ENCODE results near the gene MFGE8. TPM values are rescaled to one million over a fixed set of nuclear protein-coding genes. Genes with fewer than 3 reads are reported as not detected.
A peak's percentile ranks its signal among the peaks of the same experiment; 100 is the strongest.
"Not testable (repeated sequence)": the region's sequence is repeated elsewhere in the genome, so short reads cannot be mapped to it uniquely, and the experiment has no call there.

The MFGE8 gene
- total RNA-seq, 1 donor: 14.4 TPM

GRCh38 chr15:88930579-88930978, 17.4 kb upstream of the MFGE8 start:
- Histone ChIP-seq H3K4me1 (ENCODE audit: insufficient read depth, low read length) (no peaks in the 10 kb centered on the region), H3K9me3 (ENCODE audit: low read depth, low read length) (no peaks in the 10 kb centered on the region), H3K4me3 (ENCODE audit: low read length) (no peak overlapping the region), H3K27me3 (ENCODE audit: insufficient read depth, low read length) (peaks cover 3% of the 10 kb centered on the region)

DNA sequence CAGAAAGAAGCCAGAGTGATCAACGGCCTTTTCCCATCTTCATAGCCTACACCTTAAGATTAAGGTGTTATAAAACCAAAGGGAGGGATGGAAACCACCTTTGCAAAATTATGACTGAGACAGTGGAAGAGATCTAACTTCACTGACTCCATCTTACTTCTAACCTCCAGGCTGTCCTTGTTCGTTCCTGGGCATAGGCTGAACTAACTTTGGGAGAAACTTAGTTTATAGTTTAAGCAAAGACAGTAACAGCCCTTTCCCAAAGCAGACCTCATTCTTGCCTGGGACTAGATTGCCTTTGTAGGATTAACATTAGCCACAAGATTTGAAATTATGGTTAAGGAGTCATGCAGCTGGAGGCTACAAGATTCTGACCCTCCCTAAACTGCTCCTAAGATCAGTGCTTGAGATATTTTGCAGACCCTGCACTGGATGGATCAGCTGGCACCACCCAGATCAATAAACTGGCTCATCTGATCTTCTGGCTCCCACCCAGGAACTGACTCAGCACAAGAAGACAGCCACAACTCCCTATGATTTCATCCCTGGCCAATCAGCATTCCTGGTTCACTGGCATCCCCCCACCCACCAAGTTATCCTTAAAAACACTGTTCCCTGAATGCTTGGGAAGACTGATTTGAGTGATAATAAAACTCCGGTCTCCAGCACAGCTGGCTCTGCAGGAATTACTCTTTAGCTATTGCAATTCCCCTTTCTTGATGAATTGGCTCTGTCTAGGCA, 16.3 kb upstream of the MFGE8 start:
- not testable (repeated sequence) for H3K4me1 ChIP-seq (ENCODE audit: insufficient read depth, low read length); H3K4me3 ChIP-seq (ENCODE audit: low read length); H3K9me3 ChIP-seq (ENCODE audit: low read depth, low read length); H3K27me3 ChIP-seq (ENCODE audit: insufficient read depth, low read length)

GRCh38 chr15:88928192-88928591, 15.0 kb upstream of the MFGE8 start:
- not testable (repeated sequence) for H3K9me3 ChIP-seq (ENCODE audit: low read depth, low read length); H3K4me1 ChIP-seq (ENCODE audit: insufficient read depth, low read length); H3K27me3 ChIP-seq (ENCODE audit: insufficient read depth, low read length); H3K4me3 ChIP-seq (ENCODE audit: low read length)

GRCh38 chr15:88925648-88926047, 12.5 kb upstream of the MFGE8 start:
- not testable (repeated sequence) for H3K27me3 ChIP-seq (ENCODE audit: insufficient read depth, low read length); H3K4me1 ChIP-seq (ENCODE audit: insufficient read depth, low read length); H3K9me3 ChIP-seq (ENCODE audit: low read depth, low read length); H3K4me3 ChIP-seq (ENCODE audit: low read length)

- H3K4me1 ChIP-seq (ENCODE audit: insufficient read depth, low read length); H3K27me3 ChIP-seq (ENCODE audit: insufficient read depth, low read length); H3K9me3 ChIP-seq (ENCODE audit: low read depth, low read length); H3K4me3 ChIP-seq (ENCODE audit: low read length): not testable (repeated sequence)
These were observed 7.8 kb upstream of the MFGE8 start for GRCh38 chr15:88920892-88921435.

DNA sequence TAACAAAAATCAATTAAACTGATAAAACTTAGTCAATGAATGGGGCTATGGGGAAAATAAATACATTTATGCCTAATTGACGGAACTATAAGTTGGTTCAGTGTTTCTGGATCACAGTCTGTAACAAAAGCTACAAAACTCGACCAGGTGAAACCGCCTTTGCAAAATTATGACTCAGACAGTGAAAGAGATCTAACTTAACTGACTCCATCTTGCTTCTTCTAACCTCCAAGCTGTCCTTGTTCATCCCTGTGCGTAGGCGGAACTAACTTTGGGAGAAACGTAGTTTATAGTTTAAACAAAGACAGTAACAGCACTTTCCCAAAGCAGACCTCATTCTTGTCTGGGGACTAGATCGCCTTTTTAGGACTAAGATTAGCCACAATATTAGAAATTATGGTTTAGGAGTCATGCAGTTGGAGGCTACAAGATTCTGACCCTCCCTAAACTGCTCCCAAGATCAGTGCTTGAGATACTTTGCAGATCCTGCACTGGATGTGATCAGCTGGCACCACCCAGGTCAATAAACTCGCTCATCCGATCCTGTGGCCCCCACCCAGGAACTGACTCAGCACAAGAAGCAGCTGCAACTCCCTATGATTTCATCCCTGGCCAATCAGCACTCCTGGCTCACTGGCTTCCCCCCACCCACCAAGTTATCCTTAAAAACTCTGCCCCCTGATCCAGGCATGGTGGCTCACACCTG, 7.2 kb upstream of the MFGE8 start:
- Histone ChIP-seq H3K4me1 (ENCODE audit: insufficient read depth, low read length) (no peaks in the 10 kb centered on the region), H3K9me3 (ENCODE audit: low read depth, low read length) (no peaks in the 10 kb centered on the region), H3K4me3 (ENCODE audit: low read length) (no peak overlapping the region), H3K27me3 (ENCODE audit: insufficient read depth, low read length) (no peaks in the 10 kb centered on the region)

- Histone ChIP-seq H3K4me1 (ENCODE audit: insufficient read depth, low read length) (no peaks in the 10 kb centered on the region), H3K9me3 (ENCODE audit: low read depth, low read length) (no peaks in the 10 kb centered on the region), H3K4me3 (ENCODE audit: low read length) (no peak overlapping the region), H3K27me3 (ENCODE audit: insufficient read depth, low read length) (no peaks in the 10 kb centered on the region)
These were observed 5.6 kb upstream of the MFGE8 start for GRCh38 chr15:88918738-88919137.

DNA sequence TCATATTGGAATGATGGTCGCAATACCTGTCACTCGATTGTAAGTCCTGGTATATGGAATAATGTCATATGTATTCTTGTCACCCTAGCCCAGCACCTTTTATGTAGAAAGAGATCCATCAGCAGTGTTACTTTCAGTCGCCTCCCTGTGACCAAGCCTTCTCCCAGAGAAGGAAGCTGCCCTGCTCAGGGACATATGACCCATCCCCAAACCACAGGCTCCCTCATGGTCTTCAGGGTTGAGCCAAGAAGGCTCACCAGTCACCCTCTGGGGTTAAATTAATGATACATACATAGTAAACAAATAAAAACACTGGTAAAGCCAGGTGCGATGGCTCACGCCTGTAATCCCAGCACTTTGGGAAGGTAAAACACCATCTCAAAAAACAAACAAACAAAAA, 4.6 kb upstream of the MFGE8 start:
- H3K4me3 ChIP-seq (ENCODE audit: low read length): no peak overlapping the region
- no peaks in the 10 kb centered on the region for H3K9me3 ChIP-seq (ENCODE audit: low read depth, low read length)
- no peaks in the 10 kb centered on the region for H3K27me3 ChIP-seq (ENCODE audit: insufficient read depth, low read length)
- peaks cover 1% of the 10 kb centered on the region for H3K4me1 ChIP-seq (ENCODE audit: insufficient read depth, low read length)

GRCh38 chr15:88915354-88915753, 2.2 kb upstream of the MFGE8 start:
- H3K27me3 ChIP-seq (ENCODE audit: insufficient read depth, low read length): no peaks in the 10 kb centered on the region
- no peak overlapping the region for H3K4me3 ChIP-seq (ENCODE audit: low read length)
- H3K4me1 ChIP-seq (ENCODE audit: insufficient read depth, low read length): peaks cover 9% of the 10 kb centered on the region
- H3K9me3 ChIP-seq (ENCODE audit: low read depth, low read length): no peaks in the 10 kb centered on the region

DNA sequence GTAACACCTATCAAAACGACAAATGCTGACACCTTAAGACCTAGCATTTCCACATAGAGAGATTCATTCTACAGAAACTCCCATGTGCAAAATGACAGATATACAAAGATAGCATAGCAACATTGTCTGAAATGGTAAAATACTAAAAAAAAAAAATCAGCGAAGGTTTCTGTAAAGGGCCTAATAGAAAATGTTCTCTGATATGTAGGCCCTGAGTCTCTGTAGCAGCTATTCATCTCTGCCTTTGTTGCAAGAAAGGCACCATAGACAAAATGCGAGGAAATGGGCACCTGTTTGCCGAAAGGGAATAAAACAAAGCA, 631 bp upstream of the MFGE8 start:
- H3K4me3 ChIP-seq (ENCODE audit: low read length): peak overlapping the region; percentile 52

DNA sequence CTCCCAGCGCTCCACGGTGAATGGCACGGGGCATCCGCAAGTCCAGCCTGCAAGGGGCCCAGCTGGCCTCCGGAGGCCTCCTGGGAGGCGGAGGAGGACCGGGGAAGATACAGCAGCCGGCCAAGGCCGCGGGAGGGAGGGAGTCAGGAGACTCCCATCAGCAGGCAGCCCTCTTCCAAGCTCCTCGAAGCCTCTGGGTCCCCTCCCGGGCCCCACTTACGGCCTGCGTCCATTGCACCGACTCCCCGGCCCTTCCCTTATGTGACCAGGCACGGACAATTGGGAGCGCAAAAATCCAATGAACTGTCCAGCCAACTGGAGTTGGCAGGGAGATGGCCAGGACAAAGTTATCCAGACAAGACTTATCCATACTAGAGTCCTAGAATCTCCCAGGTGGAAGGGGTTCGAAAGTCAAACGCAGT, 668 bp downstream of the MFGE8 start:
- Histone ChIP-seq H3K4me3 (ENCODE audit: low read length) (peak overlapping the region; percentile 52), H3K9me3 (ENCODE audit: low read depth, low read length) (no peaks in the 10 kb centered on the region), H3K4me1 (ENCODE audit: insufficient read depth, low read length) (peaks cover 9% of the 10 kb centered on the region), H3K27me3 (ENCODE audit: insufficient read depth, low read length) (no peaks in the 10 kb centered on the region)

More for the DNA sequence above, 631 bp upstream of the MFGE8 start:
- H3K27me3 ChIP-seq (ENCODE audit: insufficient read depth, low read length): no peaks in the 10 kb centered on the region
- no peaks in the 10 kb centered on the region for H3K9me3 ChIP-seq (ENCODE audit: low read depth, low read length)
- H3K4me1 ChIP-seq (ENCODE audit: insufficient read depth, low read length): peaks cover 9% of the 10 kb centered on the region

GRCh38 chr15:88911766-88912118, 1.4 kb downstream of the MFGE8 start:
- no peak overlapping the region for H3K4me3 ChIP-seq (ENCODE audit: low read length)
- peaks cover 9% of the 10 kb centered on the region for H3K4me1 ChIP-seq (ENCODE audit: insufficient read depth, low read length)
- no peaks in the 10 kb centered on the region for H3K27me3 ChIP-seq (ENCODE audit: insufficient read depth, low read length)
- no peaks in the 10 kb centered on the region for H3K9me3 ChIP-seq (ENCODE audit: low read depth, low read length)

- Histone ChIP-seq H3K27me3 (ENCODE audit: insufficient read depth, low read length) (no peaks in the 10 kb centered on the region), H3K4me3 (ENCODE audit: low read length) (no peak overlapping the region), H3K4me1 (ENCODE audit: insufficient read depth, low read length) (peaks cover 12% of the 10 kb centered on the region), H3K9me3 (ENCODE audit: low read depth, low read length) (no peaks in the 10 kb centered on the region)
These were observed 3.0 kb downstream of the MFGE8 start for GRCh38 chr15:88909956-88910831.

GRCh38 chr15:88908697-88909621, 4.2 kb downstream of the MFGE8 start:
- Histone ChIP-seq H3K4me3 (ENCODE audit: low read length) (no peak overlapping the region), H3K4me1 (ENCODE audit: insufficient read depth, low read length) (peaks cover 24% of the 10 kb centered on the region), H3K27me3 (ENCODE audit: insufficient read depth, low read length) (no peaks in the 10 kb centered on the region), H3K9me3 (ENCODE audit: low read depth, low read length) (no peaks in the 10 kb centered on the region)
